ENCODE data around the gene YBX1. TPM values are rescaled to one million over a fixed set of nuclear protein-coding genes. Genes with fewer than 3 reads are reported as not detected.
"Not testable (repeated sequence)": the region's sequence is repeated elsewhere in the genome, so short reads cannot be mapped to it uniquely, and the experiment has no call there.

The YBX1 gene
- total RNA-seq, 2 donors from 2014 or later = 926 to 1,058 TPM

GRCh38 chr1:42750041-42750440 lies 67.8 kb downstream of the YBX1 start:
- DNase-seq (ENCODE audit: low spot score in 2 of 2) (no peak), ATAC-seq (no peak)
- Mint-ChIP-seq H3K36me3 (peaks cover 11 to 20% of the 10 kb centered on the region in 2 donors), H3K9me3 (no peaks in the 10 kb centered on the region), H3K27ac (no peak overlapping the region)

- not testable (repeated sequence) for DNase-seq (ENCODE audit: low spot score in 2 of 2); ATAC-seq; H3K27ac Mint-ChIP-seq; H3K9me3 Mint-ChIP-seq
- peaks cover 11 to 20% of the 10 kb centered on the region in 2 donors for H3K36me3 Mint-ChIP-seq
Measured at GRCh38 chr1:42751511-42752070, 69.4 kb downstream of the YBX1 start.

GRCh38 chr1:42752284-42752683 lies 70.1 kb downstream of the YBX1 start:
- DNase-seq (ENCODE audit: low spot score in 2 of 2) = no peak
- peaks cover 11 to 24% of the 10 kb centered on the region in 2 donors for H3K36me3 Mint-ChIP-seq
- no peak for ATAC-seq
- H3K9me3 Mint-ChIP-seq = no peaks in the 10 kb centered on the region
- no peak overlapping the region for H3K27ac Mint-ChIP-seq

GRCh38 chr1:42753070-42753469 lies 70.9 kb downstream of the YBX1 start:
- DNase-seq (ENCODE audit: low spot score in 2 of 2) (no peak), ATAC-seq (no peak)
- Mint-ChIP-seq H3K27ac (peak overlapping the region in 1 of 2 donors; percentile 56), H3K36me3 (peaks cover 11 to 24% of the 10 kb centered on the region in 2 donors), H3K9me3 (no peaks in the 10 kb centered on the region)

Other genes with a start within 250 kb of the YBX1 start
- gene ZMYND12, start 226.4 kb upstream of the YBX1 start, total RNA-seq = under 1 TPM; 0.45 to 0.84 TPM
- 10 to 100 TPM; 37.8 to 50.1 TPM for gene PPCS, start 225.9 kb upstream of the YBX1 start, total RNA-seq
- gene CCDC30, start 219.1 kb upstream of the YBX1 start, total RNA-seq = 1 to 10 TPM; 2.2 to 2.3 TPM
- 100 to 1,000 TPM in 1 of 2 donors, 10 to 100 TPM in 1; 93.6 to 101 TPM for gene PPIH, start 24.0 kb upstream of the YBX1 start, total RNA-seq
- not detected for gene CLDN19, start 57.8 kb downstream of the YBX1 start, total RNA-seq
- 10 to 100 TPM; 34.5 to 45.7 TPM for gene P3H1, start 84.6 kb downstream of the YBX1 start, total RNA-seq
- 1 to 10 TPM; 5.7 to 7.9 TPM for gene C1orf50, start 84.8 kb downstream of the YBX1 start, total RNA-seq
- 1 to 10 TPM in 1 of 2 donors, under 1 TPM in 1; 0.53 to 1.7 TPM for gene TMEM269, start 102.6 kb downstream of the YBX1 start, total RNA-seq
- 1 to 10 TPM; 4.3 to 5.0 TPM for gene ERMAP, start 134.7 kb downstream of the YBX1 start, total RNA-seq
- 10 to 100 TPM; 15.8 to 30.6 TPM for gene SVBP, start 135.0 kb downstream of the YBX1 start, total RNA-seq
- gene ZNF691, start 164.2 kb downstream of the YBX1 start, total RNA-seq = 1 to 10 TPM; 6.3 to 9.8 TPM